Measurements from ENCODE around the gene NDUFAF8.

The NDUFAF8 gene

GRCh38 chr17:81261582-81262336 is 22.6 kb downstream of the NDUFAF8 start:
- no peak for DNase-seq (ENCODE audit: extremely low read depth, low read depth)
- TF ChIP-seq, protein P1, sequence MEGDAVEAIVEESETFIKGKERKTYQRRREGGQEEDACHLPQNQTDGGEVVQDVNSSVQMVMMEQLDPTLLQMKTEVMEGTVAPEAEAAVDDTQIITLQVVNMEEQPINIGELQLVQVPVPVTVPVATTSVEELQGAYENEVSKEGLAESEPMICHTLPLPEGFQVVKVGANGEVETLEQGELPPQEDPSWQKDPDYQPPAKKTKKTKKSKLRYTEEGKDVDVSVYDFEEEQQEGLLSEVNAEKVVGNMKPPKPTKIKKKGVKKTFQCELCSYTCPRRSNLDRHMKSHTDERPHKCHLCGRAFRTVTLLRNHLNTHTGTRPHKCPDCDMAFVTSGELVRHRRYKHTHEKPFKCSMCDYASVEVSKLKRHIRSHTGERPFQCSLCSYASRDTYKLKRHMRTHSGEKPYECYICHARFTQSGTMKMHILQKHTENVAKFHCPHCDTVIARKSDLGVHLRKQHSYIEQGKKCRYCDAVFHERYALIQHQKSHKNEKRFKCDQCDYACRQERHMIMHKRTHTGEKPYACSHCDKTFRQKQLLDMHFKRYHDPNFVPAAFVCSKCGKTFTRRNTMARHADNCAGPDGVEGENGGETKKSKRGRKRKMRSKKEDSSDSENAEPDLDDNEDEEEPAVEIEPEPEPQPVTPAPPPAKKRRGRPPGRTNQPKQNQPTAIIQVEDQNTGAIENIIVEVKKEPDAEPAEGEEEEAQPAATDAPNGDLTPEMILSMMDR (IDR thresholded peaks at IDR 0.05; ENCODE audit: low read depth, low read length): no peak

- no peak for DNase-seq (ENCODE audit: extremely low read depth, low read depth)
- TF ChIP-seq, protein P1 (IDR thresholded peaks at IDR 0.05; ENCODE audit: low read depth, low read length): no peak
Measured at GRCh38 chr17:81263371-81264181, 24.5 kb downstream of the NDUFAF8 start.

GRCh38 chr17:81264640-81265039 is 25.5 kb downstream of the NDUFAF8 start:
- TF ChIP-seq, protein P1 (IDR thresholded peaks at IDR 0.05; ENCODE audit: low read depth, low read length): no peak
- DNase-seq (ENCODE audit: extremely low read depth, low read depth): no peak

- no peak for DNase-seq (ENCODE audit: extremely low read depth, low read depth)
- TF ChIP-seq, protein P1 (IDR thresholded peaks at IDR 0.05; ENCODE audit: low read depth, low read length): no peak
Measured at GRCh38 chr17:81265576-81265975, 26.5 kb downstream of the NDUFAF8 start.

- DNase-seq (ENCODE audit: extremely low read depth, low read depth): no peak
- TF ChIP-seq, protein P1 (IDR thresholded peaks at IDR 0.05; ENCODE audit: low read depth, low read length): no peak
Measured at GRCh38 chr17:81267390-81268067, 28.4 kb downstream of the NDUFAF8 start.

DNA sequence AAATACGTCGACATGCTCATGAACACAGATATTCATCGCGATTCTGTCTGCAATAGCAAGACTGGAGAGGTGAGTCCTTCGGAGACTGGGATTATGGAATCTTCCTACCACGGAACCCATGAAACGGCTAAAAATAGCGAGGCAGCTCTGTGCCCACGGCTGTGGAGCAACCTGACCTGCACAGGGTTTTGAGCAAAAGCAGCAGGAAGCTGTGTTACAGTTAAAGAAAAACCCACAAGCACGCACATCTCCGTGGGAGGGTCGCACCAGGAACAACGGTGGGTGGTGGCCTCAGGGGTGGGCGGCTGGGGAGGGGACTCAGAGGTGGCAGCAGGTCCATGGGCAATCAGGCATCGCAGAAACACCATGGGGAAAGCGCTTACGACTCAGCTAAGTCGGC is 31.2 kb downstream of the NDUFAF8 start:
- TF ChIP-seq, protein P1 (IDR thresholded peaks at IDR 0.05; ENCODE audit: low read depth, low read length): no peak
- no peak for DNase-seq (ENCODE audit: extremely low read depth, low read depth)
